IPS-20b (cell line): Measurements from ENCODE around the gene PLPP3.

Source experiments
- H3K27ac ChIP-seq: one replicate; pipeline ENCODE4 v1.5.1; 2013; ENCODE audit warnings: low read length
- H3K27me3 ChIP-seq: 2 replicates; pipeline ENCODE4 v1.6.1; 2013; ENCODE audit warnings: mild to moderate bottlenecking, low read length, inconsistent platforms; ENCODE audit not compliant: insufficient read depth
- H3K36me3 ChIP-seq: 2 replicates; pipeline ENCODE4 v1.6.1; 2013; ENCODE audit warnings: low read depth, mild to moderate bottlenecking, inconsistent platforms, low read length, moderate library complexity; ENCODE audit not compliant: insufficient read depth
- H3K4me1 ChIP-seq: 2 replicates; pipeline ENCODE4 v1.6.1; 2013; ENCODE audit warnings: mild to moderate bottlenecking, control low read depth, inconsistent platforms, low read length, moderate library complexity; ENCODE audit not compliant: insufficient read depth
- H3K4me3 ChIP-seq: 2 replicates; pipeline ENCODE4 v1.5.1; 2013; ENCODE audit warnings: mild to moderate bottlenecking, low read length, inconsistent platforms
- H3K9ac ChIP-seq: 2 replicates; pipeline ENCODE4 v1.6.1; 2013; ENCODE audit warnings: low read depth, mild to moderate bottlenecking, inconsistent platforms, low read length, moderate library complexity
- H3K9me3 ChIP-seq: 2 replicates; pipeline ENCODE4 v1.6.1; 2013; ENCODE audit warnings: mild to moderate bottlenecking, low read depth, low read length, inconsistent platforms; ENCODE audit not compliant: insufficient read depth

PLPP3 gene

DNA sequence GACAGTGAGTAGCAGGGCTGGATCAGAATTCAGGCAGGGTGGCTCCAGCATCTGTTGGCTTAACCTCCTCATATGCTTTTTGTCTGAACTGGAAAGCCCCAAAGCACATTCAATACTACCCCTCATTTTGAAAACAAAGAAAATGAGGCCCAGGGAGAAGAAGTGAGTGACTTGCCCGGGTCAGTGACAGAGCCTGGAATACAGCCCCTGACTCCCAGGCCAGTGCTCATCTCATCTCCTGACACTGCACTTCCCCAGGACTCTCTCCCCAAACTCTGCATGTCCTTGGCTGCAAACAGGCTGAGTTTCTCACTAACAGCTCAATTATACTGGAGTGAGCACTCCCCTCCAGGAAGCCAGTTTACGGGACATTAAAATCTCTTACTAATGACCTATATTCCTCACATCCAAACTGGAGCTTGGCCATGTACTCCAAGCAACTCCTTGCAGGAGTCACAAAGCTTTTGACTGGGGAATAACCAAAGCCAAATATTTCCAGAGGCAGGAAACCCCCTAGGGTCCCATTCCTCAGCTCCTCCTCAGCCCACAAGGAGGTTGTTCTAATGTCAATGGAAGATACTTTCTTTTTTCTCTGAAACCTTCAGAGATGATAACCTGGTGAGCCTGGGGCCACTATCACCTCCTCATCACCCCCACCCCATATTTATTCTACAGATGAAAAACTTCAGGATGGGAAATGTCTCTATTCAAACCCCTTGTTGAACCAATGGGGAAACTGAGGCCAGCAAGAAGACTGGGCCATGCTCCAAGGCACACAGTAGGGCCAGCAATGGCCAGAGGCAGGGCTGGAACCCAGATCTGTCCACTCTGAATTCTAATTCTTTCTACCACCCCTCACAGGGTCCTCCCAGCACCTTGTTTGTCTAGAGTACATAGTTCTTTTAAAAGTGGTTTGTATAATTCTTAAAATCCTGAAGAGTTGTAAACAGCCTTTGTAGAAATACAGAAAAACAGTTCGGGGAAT, 127.0 kb downstream of the PLPP3 start:
- Histone ChIP-seq H3K9ac (peak overlapping the region; percentile 9; the same call in 1 of the 2 replicates), H3K4me1 (peaks cover 35% of the 10 kb centered on the region), H3K36me3 (no peaks in the 10 kb centered on the region), H3K27ac (no peak overlapping the region), H3K9me3 (no peaks in the 10 kb centered on the region), H3K4me3 (no peak overlapping the region; the same call in 1 of the 2 replicates), H3K27me3 (no peaks in the 10 kb centered on the region)

GRCh38 chr1:56451491-56451890, 127.9 kb downstream of the PLPP3 start:
- H3K36me3 ChIP-seq, result no peaks in the 10 kb centered on the region
- H3K4me1 ChIP-seq, result peaks cover 30% of the 10 kb centered on the region
- H3K27me3 ChIP-seq, result no peaks in the 10 kb centered on the region
- H3K27ac ChIP-seq, result no peak overlapping the region
- no peak overlapping the region for H3K9ac ChIP-seq
- no peaks in the 10 kb centered on the region for H3K9me3 ChIP-seq
- H3K4me3 ChIP-seq, result no peak overlapping the region

- Histone ChIP-seq H3K9ac (no peak overlapping the region), H3K4me1 (peaks cover 30% of the 10 kb centered on the region), H3K4me3 (no peak overlapping the region), H3K27me3 (no peaks in the 10 kb centered on the region), H3K27ac (no peak overlapping the region), H3K9me3 (no peaks in the 10 kb centered on the region), H3K36me3 (no peaks in the 10 kb centered on the region)
Measured at GRCh38 chr1:56450004-56450666, 129.2 kb downstream of the PLPP3 start.

DNA sequence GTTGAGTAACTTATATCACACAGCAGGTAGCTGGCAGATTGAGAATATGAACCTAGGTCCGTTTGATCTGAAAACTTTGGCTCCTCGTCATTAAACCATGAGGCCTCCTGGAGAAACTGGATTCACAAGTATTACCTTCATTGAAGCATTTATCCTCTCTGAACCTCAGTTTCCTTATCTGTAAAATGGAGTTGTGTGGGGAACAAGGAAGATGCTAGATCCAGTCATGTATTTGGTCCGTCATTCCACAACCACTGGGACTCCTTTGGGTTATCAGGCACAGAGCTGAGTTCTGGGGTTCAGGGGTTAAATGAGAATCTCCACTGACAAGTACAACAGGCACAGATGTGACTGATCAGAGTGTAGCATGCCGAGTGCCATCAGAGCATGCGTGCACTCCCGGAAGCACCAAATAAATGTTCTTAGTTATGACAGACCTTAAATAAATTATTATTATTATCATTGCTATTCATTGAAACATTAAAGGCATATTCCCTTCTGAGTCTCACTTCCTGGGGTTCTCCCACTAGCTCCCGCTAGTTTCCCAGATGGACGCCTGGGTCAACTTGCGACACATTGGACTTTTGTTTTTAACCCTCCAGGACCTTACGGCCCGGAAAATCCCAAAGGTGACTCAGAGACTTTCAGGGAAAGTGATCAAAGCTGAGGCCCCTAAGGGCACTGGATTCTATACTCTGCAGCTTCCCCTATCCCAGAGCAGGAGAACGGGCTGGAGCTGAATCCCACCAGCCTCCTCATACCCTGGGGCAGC, 130.6 kb downstream of the PLPP3 start:
- Histone ChIP-seq H3K27ac (no peak overlapping the region), H3K27me3 (no peaks in the 10 kb centered on the region), H3K4me1 (peaks cover 29% of the 10 kb centered on the region), H3K9me3 (no peaks in the 10 kb centered on the region), H3K9ac (no peak overlapping the region), H3K36me3 (no peaks in the 10 kb centered on the region), H3K4me3 (no peak overlapping the region)

DNA sequence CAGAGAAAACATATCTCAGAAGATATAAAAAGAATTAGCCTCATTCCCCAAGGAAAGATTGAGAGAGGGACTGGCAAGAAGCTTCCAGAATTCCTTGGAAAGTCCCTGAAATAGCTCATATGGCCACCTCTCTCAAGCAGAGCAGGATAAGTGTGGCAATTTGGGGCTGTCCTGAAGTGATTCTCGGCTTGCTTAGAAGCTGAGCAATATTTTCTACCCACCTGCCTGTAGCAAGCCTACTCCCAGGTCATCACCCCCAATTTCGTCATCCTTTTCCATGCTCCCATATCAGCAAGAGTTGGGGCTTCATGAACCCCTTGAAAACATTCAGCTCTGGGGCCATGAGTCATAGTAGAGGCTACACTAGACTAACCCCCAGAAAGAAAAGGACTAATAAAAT, 131.5 kb downstream of the PLPP3 start:
- peaks cover 23% of the 10 kb centered on the region for H3K4me1 ChIP-seq

DNA sequence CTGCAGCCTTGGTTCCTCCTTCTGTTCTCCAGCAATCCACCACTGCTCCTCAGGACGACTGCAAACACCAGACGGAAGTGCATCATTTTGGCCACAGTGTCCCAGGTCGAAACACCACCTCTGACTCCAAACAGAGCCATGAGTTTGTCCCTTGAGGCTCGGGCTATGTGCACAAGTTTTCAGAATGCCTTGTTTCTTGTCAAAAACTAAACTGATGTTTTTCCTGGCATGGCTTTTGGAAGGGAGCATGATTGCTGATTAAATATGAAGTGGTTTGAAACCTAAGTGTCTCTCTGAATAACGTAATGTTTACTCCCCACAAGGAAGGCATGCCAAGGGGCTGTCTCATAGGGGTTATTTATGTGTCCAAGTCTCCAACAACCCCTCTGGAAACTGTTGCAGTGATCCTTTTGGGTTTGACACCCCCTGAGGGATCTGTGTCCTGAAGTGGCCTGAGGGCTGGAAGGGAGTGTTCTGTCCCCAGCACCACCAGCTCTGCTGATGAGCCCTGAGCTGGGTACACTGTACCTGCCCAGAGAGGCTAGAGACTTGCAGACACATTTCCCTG, 132.7 kb downstream of the PLPP3 start:
- no peaks in the 10 kb centered on the region for H3K36me3 ChIP-seq

More for the DNA sequence above, 131.5 kb downstream of the PLPP3 start:
- H3K4me3 ChIP-seq, result no peak overlapping the region
- no peak overlapping the region for H3K9ac ChIP-seq
- H3K9me3 ChIP-seq, result no peaks in the 10 kb centered on the region
- no peaks in the 10 kb centered on the region for H3K27me3 ChIP-seq
- H3K36me3 ChIP-seq, result no peaks in the 10 kb centered on the region
- no peak overlapping the region for H3K27ac ChIP-seq

GRCh38 chr1:56444960-56445646, 134.3 kb downstream of the PLPP3 start:
- no peaks in the 10 kb centered on the region for H3K36me3 ChIP-seq
- H3K9ac ChIP-seq, result no peak overlapping the region
- H3K4me1 ChIP-seq, result peaks cover 2% of the 10 kb centered on the region
- H3K27me3 ChIP-seq, result no peaks in the 10 kb centered on the region
- no peak overlapping the region for H3K27ac ChIP-seq
- no peak overlapping the region for H3K4me3 ChIP-seq
- no peaks in the 10 kb centered on the region for H3K9me3 ChIP-seq

More for the DNA sequence above, 132.7 kb downstream of the PLPP3 start:
- Histone ChIP-seq H3K4me1 (peaks cover 12% of the 10 kb centered on the region), H3K9me3 (no peaks in the 10 kb centered on the region), H3K4me3 (no peak overlapping the region), H3K27ac (no peak overlapping the region), H3K9ac (no peak overlapping the region), H3K27me3 (no peaks in the 10 kb centered on the region)
